Middle frontal gyrus (tissue), 1 donor: ENCODE data around the gene CCDC57.
"Not testable (repeated sequence)": the region's sequence is repeated elsewhere in the genome, so short reads cannot be mapped to it uniquely, and the experiment has no call there.

Experiments used
- DNase-seq: peaks from one replicate; pipeline ENCODE4 v3.0.0-alpha.2; 2015; ENCODE audit warnings: low spot score; ENCODE audit errors: extremely low spot score

The CCDC57 gene

GRCh38 chr17:82155606-82156005 is 57.0 kb downstream of the CCDC57 start:
- no peak for DNase-seq

- DNase-seq, result no peak
Measured at GRCh38 chr17:82154881-82155331, 57.7 kb downstream of the CCDC57 start.

GRCh38 chr17:82153745-82154375 is 58.8 kb downstream of the CCDC57 start:
- DNase-seq, result no peak

GRCh38 chr17:82153295-82153691 is 59.3 kb downstream of the CCDC57 start:
- no peak for DNase-seq

- no peak for DNase-seq
Measured at GRCh38 chr17:82152556-82153294, 59.9 kb downstream of the CCDC57 start.

- DNase-seq, result no peak
Measured at GRCh38 chr17:82152114-82152513, 60.5 kb downstream of the CCDC57 start.

- DNase-seq, result no peak
Measured at GRCh38 chr17:82151106-82151957, 61.3 kb downstream of the CCDC57 start.

- DNase-seq, result no peak
Measured at GRCh38 chr17:82149401-82150099, 63.1 kb downstream of the CCDC57 start.

- DNase-seq, result no peak
Measured at GRCh38 chr17:82148997-82149396, 63.6 kb downstream of the CCDC57 start.

GRCh38 chr17:82148011-82148410 is 64.6 kb downstream of the CCDC57 start:
- DNase-seq, result no peak

- DNase-seq, result no peak
Measured at GRCh38 chr17:82146663-82147654, 65.7 kb downstream of the CCDC57 start.

GRCh38 chr17:82145550-82146155 is 67.0 kb downstream of the CCDC57 start:
- no peak for DNase-seq

- no peak for DNase-seq
Measured at GRCh38 chr17:82143333-82143732, 69.3 kb downstream of the CCDC57 start.

- DNase-seq, result not testable (repeated sequence)
Measured at GRCh38 chr17:82139961-82140360, 72.7 kb downstream of the CCDC57 start.

- no peak for DNase-seq
Measured at GRCh38 chr17:82138511-82138992, 74.1 kb downstream of the CCDC57 start.

- no peak for DNase-seq
Measured at GRCh38 chr17:82134101-82134500, 78.5 kb downstream of the CCDC57 start.

- DNase-seq, result not testable (repeated sequence)
Measured at GRCh38 chr17:82133166-82133953, 79.3 kb downstream of the CCDC57 start.

- no peak for DNase-seq
Measured at GRCh38 chr17:82129095-82129494, 83.5 kb downstream of the CCDC57 start.

GRCh38 chr17:82128287-82128686 is 84.4 kb downstream of the CCDC57 start:
- no peak for DNase-seq
